Measurements from ENCODE around the gene SNED1. TPM values are rescaled to one million over a fixed set of nuclear protein-coding genes. Genes with fewer than 3 reads are reported as not detected.

SNED1 gene
- total and polyA plus RNA-seq, 9 of the 15 experiments (the other 6 are each of a cell fraction or from before 2014, with no cell fraction given), result 0.03 to 0.07 (median 0.05) TPM; not detected in 5

GRCh38 chr2:241008711-241009121 lies 10.3 kb downstream of the SNED1 start:
- H3K9ac ChIP-seq (ENCODE audit: insufficient read depth in 1 of 2, low read depth in 2 of 2, low read length in 2 of 2), result no peak overlapping the region
- no peaks in the 10 kb centered on the region for H4K20me1 ChIP-seq (replicated peaks; ENCODE audit: control insufficient read depth, insufficient read depth, low read length)
- in situ Hi-C loops (cut with MboI), result no loop called here
- ATAC-seq (no peak), FAIRE-seq (no peak), DNase-seq (ENCODE audit: extremely low read depth in 1 of 4, low spot score in 3 of 4) (no peak)
- ChIA-PET CTCF (ENCODE audit: low intra/inter-chr PET ratio) (no interaction called here), POLR2A (interaction anchor here (0.6 kb wide), 1 partner anchor 443 kb away, joined by 3 read pairs; no protein-coding TSS in a partner anchor)
- H3K4me3 ChIP-seq, result no peak overlapping the region
- no peak overlapping the region for H2AFZ ChIP-seq (ENCODE audit: low read depth, low read length)
- intact Hi-C loops (cut with micrococcal nuclease), result no loop called here
- 4% methylated on average over 7 of the region's 7 CpGs for WGBS (ENCODE audit: insufficient coverage, low coverage, missing lambda C conversion rate)
- H3K4me1 ChIP-seq (replicated peaks in 1 of 2; ENCODE audit: control insufficient read depth in 2 of 2, insufficient read depth in 2 of 2, low read length in 2 of 2), result peaks cover 0 to 7% of the 10 kb centered on the region in 2 experiments; a peak in 1 of 5 replicates
- H3K27me3 ChIP-seq (ENCODE audit: control insufficient read depth in 2 of 2, insufficient read depth in 2 of 2, low read length in 2 of 2), result peaks cover 0 to 20% of the 10 kb centered on the region in 2 experiments; a peak in 2 of 5 replicates
- H3K4me2 ChIP-seq (ENCODE audit: insufficient read depth, low read length), result no peak overlapping the region
- H3K79me2 ChIP-seq (ENCODE audit: control insufficient read depth, insufficient read depth, low read length), result no peaks in the 10 kb centered on the region
- H3K9me1 ChIP-seq (ENCODE audit: control insufficient read depth, insufficient read depth, low read length), result no peaks in the 10 kb centered on the region
- no peaks in the 10 kb centered on the region for H3K36me3 ChIP-seq (ENCODE audit: control insufficient read depth, insufficient read depth, low read length)
- no TSS peak for BruUV-seq (replicated peaks)
- no peaks in the 10 kb centered on the region for H3K9me3 ChIP-seq (replicated peaks; ENCODE audit: control insufficient read depth, insufficient read depth, low read depth, low read length)
- no peak overlapping the region for H3K27ac ChIP-seq (ENCODE audit: extremely low read depth, low read depth, low read length)
- TF ChIP-seq BACH1 (tag; IDR thresholded peaks at IDR 0.05), result no peak
- no peak for TF ChIP-seq NFE2L1 (tag; IDR thresholded peaks at IDR 0.05; ENCODE audit: borderline replicate concordance, low read depth)
- no peak for TF ChIP-seq RBM17 (IDR thresholded peaks at IDR 0.05; ENCODE audit: borderline replicate concordance, low read depth, low read length)
- TF ChIP-seq CHAMP1 (IDR thresholded peaks at IDR 0.05), result no peak
- TF ChIP-seq TCF7 (IDR thresholded peaks at IDR 0.05; ENCODE audit: borderline replicate concordance), result no peak
- TF ChIP-seq POLR2AphosphoS2 (IDR thresholded peaks at IDR 0.05; ENCODE audit: low read length), result no peak
- TF ChIP-seq RREB1 (CRISPR knock-in tag; IDR thresholded peaks at IDR 0.05), result no peak
- no peak for TF ChIP-seq HNRNPK (IDR thresholded peaks at IDR 0.05; ENCODE audit: low read depth, low read length, poor library complexity, severe bottlenecking)
- no peak for TF ChIP-seq SP2 (IDR thresholded peaks at IDR 0.05; ENCODE audit: extremely low read depth, low read depth, low read length, poor library complexity, severe bottlenecking)
- no peak for TF ChIP-seq FOXK2 (conservative IDR thresholded peaks at IDR 0.05 in 1 of 2, IDR thresholded peaks at IDR 0.05 in 1 of 2; ENCODE audit: low read depth in 2 of 2)
- no peak for TF ChIP-seq EP400 (IDR thresholded peaks at IDR 0.05)
- TF ChIP-seq ZNF134 (CRISPR knock-in tag; conservative IDR thresholded peaks at IDR 0.05), result no peak
